Esophagus mucosa (tissue), 1 donor: Measurements from ENCODE around the gene C9orf50. TPM values are rescaled to one million over a fixed set of nuclear protein-coding genes. Genes with fewer than 3 reads are reported as not detected.
A peak's percentile ranks its signal among the peaks of the same experiment; 100 is the strongest.

Experiments
- ATAC-seq: fragments of 200-7000 bp; cut with Tn5 transposase; one replicate; pipeline ENCODE4 v1.9.1; 2020
- total RNA-seq: library from RNA; stranded (reverse); gene quantifications from one replicate; pipeline ENCODE4 v1.2.4, GENCODE V29; 2023
- donor health status: DM: yes; HTN: yes; CAD: no.

C9orf50 gene
- total RNA-seq, 1 donor from 2014 or later = not detected

DNA sequence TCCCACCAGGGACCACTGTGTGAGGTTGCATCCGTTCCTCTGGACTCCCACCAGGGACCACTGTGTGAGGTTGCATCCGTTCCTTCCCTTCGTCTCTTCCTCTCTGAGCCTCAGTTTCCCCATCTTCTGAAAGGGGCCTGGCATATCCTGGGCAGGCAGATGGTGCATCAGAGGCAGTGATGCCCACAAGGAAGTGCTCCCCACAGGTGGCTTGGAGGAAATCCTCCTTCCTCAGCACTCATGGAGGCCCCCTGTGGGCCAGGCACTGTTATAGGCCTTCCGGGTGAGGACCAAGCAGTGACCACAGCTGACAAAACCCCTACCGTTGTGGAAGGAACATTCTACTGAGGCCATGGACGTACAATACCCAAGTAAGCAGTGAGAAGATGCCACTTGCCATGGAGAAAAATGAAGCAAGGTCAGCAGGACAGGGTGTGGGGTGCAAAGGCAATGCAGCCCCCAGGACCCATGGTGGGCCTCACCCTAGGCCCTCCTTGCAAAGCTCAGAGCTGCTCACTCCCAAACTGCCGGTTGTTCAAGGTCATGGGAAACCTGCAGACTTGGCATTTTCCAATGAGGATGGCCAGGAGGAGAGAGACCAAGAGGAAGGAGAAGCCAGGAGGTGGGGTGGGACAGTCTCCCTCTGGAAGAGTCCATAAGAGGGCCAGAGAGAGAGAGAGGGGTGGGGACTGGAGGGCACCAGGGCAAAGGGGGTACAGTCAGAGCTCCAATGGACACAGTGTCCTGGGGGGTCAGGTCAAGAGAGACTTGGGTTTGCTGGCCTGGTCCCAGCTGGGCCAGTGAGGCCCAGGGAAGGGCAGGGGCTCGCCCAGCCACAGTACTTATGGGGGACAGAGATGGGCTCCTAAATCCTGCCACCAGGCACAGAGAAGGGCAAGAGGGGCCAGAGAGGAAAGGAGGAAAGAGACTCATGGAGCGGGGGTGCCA is 51.1 kb downstream of the C9orf50 start:
- peak; percentile 32 for ATAC-seq

DNA sequence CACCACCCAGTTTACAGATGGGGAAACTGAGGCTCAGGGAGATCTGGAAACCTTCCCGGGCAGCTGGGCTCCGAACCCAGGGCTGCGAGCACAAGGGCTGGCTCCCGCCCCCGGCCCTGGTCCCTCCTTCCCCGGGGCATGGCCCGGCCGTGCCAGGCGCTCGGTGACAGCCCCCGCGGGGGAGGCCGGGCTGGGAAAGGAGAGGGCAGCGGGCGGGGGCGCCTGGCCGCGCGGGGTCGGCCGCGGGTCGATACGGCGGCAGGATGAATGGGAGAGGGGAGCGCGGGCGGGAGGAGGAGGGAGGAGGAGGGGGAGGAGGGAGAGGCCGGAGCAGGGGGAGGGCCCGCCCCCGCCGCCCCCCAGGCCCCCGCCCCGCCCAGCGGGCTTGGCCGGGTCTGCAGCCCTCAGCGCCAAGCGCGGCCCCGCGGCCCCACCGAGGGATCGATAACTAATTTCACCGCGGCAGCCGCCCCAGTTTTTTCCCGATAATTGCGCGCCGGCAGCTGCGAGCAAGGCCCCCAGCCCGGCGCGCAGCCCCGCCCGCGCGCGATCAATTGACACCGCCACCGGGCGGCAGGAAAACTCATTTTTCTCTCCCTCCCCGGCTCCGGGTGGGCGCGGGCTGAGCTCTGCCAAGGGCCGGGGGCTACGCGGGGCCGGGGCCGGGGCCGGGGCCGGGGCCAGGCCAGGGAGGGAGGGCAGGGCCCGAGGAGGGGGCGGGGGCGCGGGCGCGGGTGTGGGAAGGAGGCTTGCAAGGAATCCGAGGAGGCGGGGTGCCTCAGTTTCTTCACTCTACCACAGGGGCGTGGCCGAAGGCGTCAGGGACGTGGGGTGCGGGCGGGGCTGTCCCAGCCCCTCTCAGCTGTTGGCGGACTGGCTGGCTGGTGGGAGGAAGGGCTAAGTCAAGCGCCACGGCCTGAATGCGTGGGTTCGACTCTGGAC is 52.1 kb downstream of the C9orf50 start:
- ATAC-seq = no peak

DNA sequence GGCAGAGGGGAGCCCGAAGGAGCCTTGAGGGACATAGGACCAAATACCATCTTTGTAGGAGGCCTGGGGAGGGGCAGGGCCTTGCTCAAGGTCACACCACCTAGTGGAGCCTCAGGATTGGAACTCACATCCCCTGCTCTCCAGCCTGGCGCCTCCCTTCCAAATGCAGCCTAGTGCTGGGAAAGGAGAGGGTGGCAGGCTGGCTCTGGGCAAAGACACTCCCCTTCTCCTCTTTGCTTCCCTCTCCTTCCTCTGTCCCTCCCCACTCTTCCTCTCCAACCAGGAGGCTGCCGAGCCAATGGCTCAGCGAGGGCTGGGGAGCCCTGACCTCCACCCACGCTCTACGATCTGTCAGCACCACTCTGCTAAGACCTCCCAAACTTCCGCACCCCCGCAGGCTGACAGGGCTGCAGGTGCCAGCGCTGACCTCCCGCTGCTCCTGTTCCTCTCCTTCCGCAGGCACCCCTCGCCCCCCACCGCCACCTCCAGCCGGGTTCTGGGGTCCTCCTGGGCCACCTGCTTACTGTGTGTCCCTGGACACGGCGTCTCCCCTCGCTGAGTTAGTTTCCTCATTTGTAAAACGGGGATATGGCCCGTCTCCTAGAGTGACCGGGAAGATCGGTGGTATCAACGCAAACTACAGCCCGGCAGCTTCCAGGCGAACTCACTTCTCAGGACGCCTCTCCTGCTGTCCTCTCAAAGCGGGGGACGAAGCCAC is 52.9 kb downstream of the C9orf50 start:
- ATAC-seq = peak; percentile 27

DNA sequence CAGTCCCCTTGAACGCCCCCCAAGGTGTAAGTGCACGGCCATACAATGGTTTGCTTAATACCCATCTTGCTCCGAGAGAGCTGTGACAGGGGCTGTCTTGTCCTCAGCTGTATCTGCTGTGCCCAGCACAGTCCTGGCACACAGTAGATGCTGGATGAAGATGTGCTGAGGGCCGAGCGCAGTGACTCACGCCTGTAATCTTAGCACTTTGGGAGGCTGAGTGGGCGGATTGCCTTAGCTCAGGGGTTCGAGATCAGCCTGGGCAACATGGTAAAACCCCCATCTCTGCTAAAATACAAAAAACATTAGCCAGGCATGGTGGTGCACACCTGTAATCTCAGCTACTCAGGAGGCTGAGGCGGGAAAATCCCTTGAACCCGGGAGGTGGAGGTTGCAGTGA is 53.6 kb downstream of the C9orf50 start:
- ATAC-seq = no peak

DNA sequence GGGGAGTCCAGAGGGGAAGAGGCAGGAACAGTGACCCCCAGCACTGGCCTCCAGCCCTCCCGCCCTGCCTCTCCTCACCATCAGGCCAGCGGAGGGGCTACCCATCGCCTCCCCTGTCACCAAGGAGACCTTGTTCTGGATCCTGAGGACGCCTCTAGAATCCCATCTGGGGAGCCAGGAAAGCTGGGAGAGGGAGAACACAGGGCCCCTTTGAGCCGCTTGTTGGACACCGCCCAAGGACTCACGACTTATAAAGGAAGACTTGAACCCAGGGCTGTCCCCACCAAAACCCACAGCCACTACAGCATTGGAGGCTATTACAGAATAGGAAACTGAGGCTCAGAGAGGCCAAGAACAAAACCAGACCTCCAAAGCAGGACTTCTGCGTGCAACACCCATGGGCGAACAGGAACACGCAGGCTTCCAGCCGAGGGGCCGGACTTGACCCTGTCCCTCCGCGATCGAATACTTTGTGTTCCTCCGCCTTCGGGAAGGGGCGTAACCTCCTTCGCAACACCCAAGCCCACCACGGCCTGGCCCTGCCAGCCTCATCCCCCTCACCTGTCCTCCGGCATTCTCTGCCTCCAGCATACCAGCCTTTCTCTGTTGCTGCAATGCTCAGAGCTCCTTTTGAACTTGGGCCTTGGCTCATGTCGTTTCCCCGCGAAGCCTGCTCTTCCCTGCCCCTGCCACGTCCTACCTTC is 54.2 kb downstream of the C9orf50 start:
- ATAC-seq = no peak

DNA sequence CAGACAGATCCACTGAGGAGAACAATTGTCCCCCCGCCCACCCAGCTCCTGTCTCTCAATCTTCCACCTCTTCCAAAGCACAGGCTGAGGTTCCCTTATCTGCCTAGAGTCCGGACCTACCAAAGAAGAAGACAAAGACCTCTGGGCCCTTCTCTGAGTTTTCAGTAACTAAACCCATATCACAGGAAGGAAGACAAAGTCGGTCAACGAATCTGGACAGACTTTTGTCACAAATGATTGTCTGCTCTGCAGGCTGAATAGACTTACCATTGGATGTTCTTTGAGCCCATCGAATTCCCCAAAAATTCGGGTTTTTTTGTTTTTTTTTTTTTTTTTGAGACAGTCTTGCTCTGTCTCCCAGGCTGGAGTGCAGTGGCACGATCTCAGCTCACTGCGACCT is 58.0 kb downstream of the C9orf50 start:
- ATAC-seq = no peak

DNA sequence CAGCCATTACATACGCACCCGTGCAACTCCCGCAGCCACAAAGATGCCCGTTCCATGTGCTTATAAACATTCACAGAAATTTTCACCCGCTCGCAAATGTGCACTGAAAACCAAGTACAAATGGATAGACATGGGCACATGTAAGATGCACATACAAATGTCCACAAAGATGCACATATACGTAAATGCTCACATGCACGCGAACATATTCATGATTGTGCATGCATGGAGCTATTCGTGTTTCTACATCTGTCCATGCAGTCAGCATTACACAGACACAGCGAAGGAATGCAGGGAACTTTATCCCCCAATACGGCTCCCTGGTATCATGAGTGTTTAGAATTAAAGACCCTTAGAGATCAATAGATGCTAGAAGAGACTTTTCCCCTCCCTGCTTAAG is 58.4 kb downstream of the C9orf50 start:
- no peak for ATAC-seq

Other genes with a start within 250 kb of the C9orf50 start
- gene NTMT1, start 5.1 kb upstream of the C9orf50 start, total RNA-seq = 18.8 TPM
- 11.4 TPM for gene ASB6, start 21.1 kb upstream of the C9orf50 start, total RNA-seq
- gene PRRX2, start 44.5 kb upstream of the C9orf50 start, total RNA-seq = 1.5 TPM
- gene PTGES, start 131.9 kb upstream of the C9orf50 start, total RNA-seq = 9.1 TPM
- 11.7 TPM for gene TOR1B, start 182.1 kb upstream of the C9orf50 start, total RNA-seq
- 15.5 TPM for gene TOR1A, start 203.0 kb upstream of the C9orf50 start, total RNA-seq
- 25.1 TPM for gene C9orf78, start 214.2 kb upstream of the C9orf50 start, total RNA-seq
- 12.8 TPM for gene USP20, start 214.4 kb upstream of the C9orf50 start, total RNA-seq